Activated T-cell treated with anti-CD3 and anti-CD28 coated beads for 4 hours (primary cell): ENCODE measurements around the gene JADE3.

Experiments used
- DNase-seq: peaks from one replicate; pipeline ENCODE4 v3.0.0-alpha.2; 2020

Gene JADE3

DNA sequence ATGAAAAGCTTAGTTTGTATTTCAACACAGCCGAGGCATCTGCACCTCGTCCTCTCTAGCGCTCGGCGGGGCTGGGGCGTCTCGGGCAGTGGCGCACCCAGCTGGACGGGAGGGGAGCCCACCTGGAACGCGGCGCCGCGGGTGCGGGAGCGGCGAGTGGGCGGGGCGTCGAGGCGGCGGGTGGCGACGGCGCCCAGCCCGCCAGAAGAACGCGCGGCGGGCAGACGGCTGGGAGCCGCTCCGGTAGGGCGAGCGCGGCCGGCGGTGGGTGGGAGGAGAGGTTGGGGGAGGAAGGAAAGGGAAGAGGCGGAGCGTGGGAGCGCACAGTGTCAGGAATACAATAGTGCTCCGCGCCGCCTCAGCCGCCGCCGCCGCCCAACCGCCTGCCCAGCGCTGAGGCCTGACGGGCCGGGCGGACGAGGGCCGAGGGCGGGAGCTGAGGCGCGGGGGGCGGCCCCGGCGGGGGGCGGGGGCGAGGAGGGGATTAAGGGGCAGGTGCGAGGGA, at the start of gene JADE3:
Gene JADE3, plus strand, starts transcription at position 324 of the 505 bp plus-strand sequence. CDS start 72,474 bp downstream, outside the sequence.
- DNase-seq: no peak

- DNase-seq: no peak
These were observed 49.1 kb upstream of the JADE3 start for GRCh38 chrX:46863072-46863471.

- DNase-seq: no peak
These were observed 47.6 kb upstream of the JADE3 start for GRCh38 chrX:46864606-46865005.

GRCh38 chrX:46865281-46865680, 46.9 kb upstream of the JADE3 start:
- no peak for DNase-seq

GRCh38 chrX:46866726-46867125, 45.5 kb upstream of the JADE3 start:
- DNase-seq: no peak

DNA sequence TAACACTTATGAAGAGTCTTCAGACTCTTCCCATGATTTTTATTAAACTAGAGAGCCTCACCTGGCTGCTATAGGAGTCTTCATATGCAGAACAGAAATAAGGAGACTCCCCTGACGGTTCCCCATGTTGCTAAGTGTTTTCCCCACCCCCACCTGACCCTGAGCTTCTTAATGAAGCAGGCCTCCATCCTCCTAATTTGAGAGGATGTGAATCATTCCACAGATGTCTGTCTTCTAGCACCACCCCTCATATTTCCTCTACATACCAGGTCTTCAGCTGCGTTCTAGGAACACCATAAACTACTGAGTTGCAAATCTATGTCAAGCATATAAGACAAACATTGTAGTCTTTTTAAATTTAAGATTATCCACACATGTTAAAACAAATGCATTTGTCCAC, 38.5 kb upstream of the JADE3 start:
- no peak for DNase-seq

DNA sequence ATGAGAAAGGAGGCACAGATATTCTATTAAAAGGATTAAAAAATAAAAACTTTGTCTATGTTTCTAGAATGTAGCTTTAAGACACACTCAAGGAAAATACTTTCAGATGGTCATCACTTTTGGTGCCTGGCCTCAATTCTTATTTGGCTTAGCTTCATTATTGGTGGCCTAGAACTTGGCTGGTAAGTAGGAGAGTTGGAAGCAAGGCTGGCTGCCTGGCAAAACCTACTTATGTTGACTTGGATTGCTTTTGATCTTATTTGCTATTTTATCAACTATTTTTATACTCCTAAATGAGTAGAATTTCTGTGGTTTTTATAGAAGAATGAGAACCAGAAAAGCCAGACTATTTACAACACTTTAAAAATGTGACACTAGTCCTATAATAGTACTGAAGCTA, 35.3 kb upstream of the JADE3 start:
- DNase-seq: no peak

GRCh38 chrX:46882266-46882665, 30.0 kb upstream of the JADE3 start:
- no peak for DNase-seq

DNA sequence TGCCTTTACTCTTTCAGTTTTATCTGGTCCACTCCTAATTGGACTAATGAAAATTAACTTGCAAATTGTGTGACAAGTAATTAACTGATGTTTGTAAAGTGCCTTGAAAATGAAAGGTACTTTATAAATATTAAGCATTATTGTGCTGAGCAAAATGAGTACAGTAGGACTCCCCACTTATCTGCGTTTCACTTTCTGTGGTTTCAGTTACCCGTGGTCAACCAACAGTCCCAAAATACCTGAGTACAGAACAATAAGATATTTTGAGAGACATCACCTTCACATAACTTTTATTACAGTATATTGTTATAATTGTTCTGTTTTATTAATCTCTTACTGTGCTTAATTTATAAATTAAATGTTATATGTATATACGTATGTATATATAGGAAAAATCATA, 27.4 kb upstream of the JADE3 start:
- DNase-seq: no peak

- DNase-seq: no peak
These were observed 14.0 kb upstream of the JADE3 start for GRCh38 chrX:46898207-46898606.

- peak; percentile 17 for DNase-seq
These were observed 8.6 kb upstream of the JADE3 start for GRCh38 chrX:46903458-46904242.

GRCh38 chrX:46904626-46905025, 7.6 kb upstream of the JADE3 start:
- DNase-seq: no peak

DNA sequence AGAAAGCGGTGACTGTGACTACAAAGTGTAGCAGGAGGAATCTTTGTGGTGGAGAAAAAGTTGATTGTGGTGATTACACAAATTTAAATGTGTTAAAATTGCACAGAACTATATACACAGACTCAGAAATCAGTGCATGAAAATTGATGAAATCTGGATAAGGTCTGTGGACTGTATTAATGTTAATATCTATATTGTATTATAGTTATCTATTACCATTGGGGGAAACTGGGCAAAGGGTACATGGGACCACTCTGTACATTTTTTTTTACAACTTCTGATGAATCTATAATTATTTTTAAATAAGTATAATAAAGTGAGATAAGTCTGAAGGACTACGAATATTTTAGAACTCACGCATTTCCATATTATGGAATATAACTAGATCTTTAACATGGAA, 1.8 kb upstream of the JADE3 start:
- no peak for DNase-seq

- no peak for DNase-seq
These were observed 626 bp downstream of the JADE3 start for GRCh38 chrX:46912603-46913491.

DNA sequence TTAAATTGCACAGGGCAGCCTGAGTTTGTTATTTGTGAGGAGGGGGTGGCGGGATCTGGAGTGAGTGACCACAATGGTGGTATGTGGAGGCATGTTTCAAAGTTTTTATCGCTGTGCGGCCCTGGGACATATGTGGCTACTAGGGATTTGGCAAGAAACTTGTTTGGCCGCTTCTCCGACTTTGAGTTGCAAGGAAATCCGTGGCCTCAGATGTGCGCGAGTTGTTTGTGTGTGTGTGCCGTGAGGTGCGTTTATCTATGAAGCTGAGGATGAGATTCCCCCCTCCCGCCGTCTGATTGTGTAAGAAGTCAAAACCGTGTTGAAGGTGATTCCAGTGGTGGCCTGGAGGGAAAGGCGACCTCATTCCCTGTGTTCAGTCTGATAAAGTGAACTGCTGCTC, 1.4 kb downstream of the JADE3 start:
- no peak for DNase-seq

GRCh38 chrX:46916273-46916672, 4.1 kb downstream of the JADE3 start:
- no peak for DNase-seq

DNA sequence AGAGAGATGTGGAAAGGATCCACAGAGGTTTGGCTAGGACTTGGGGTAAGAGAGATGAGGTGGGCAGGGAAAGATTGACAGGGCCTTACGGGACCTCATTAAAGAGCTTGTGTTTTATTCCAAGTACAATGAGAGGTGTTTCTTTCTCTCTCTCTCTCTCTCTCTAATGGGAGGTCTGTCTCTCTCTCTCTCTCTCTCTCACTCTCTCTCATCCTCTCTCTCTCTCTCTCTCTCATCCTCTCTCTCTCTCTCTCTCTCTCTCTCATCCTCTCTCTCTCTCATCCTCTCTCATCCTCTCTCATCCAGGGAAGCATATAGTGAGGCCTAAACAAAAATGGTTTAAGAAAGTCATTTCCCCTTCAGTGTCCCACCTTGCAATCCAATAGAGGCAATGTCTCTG, 5.4 kb downstream of the JADE3 start:
- DNase-seq: no peak

- no peak for DNase-seq
These were observed 6.2 kb downstream of the JADE3 start for GRCh38 chrX:46918434-46918833.

- DNase-seq: no peak
These were observed 8.0 kb downstream of the JADE3 start for GRCh38 chrX:46920235-46920634.

- DNase-seq: no peak
These were observed 10.4 kb downstream of the JADE3 start for GRCh38 chrX:46922611-46923010.

DNA sequence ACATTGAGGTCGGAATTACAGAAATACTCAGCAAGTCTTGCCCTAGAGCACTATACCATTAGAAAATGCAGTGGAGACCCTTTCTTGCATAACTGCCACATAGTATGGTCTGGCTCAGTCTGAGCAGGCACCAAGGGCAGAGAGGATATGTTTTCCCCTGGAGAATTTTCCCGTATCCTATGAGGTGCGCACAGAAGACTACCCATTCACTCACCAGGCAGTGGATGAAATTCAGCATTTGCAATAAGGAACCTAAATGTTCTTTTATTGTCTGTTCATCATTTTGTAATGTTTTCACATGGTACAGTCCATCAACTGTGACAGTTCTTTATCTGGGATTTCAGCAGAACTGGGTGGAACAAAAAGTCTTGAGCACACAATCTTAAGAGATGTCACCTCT, 15.5 kb downstream of the JADE3 start:
- no peak for DNase-seq

DNA sequence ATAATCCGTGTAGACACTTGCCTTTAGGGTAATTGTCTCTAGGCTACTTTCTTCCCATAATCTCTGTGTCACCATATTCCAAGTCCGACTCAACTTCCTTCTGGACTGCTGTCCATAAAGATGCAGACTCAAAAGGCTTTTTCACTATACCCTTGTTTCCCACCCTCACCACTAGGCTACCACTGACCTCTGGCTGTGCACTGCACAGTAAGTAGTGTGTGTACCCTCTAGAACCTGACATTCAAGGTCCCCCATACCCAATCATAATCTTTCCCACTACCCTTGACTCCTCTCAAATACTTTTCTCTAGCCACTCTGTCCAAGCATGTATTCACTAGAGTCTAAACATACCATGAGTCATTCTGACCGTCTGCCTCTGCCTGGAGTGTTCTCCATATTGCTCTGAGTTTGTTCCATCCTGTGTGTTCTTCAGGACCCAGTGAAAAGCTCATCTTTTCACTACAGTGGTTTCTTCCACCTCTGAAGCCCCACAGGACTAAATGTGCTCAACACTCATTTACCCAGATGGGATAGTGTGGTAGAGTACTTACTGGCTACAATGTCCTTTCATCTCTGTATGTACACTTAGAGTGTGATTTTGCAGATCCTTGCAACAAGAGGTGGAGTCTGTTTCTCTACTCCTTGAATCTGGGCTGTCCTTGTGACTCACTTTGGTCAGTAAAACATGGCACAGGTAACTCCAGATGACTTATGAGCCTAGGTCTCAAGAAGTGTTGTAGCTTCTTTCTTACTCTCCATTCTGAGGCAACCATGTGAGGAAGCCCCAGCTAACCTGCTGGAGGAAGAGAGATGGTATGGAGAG, 17.4 kb downstream of the JADE3 start:
- DNase-seq: no peak

GRCh38 chrX:46935295-46935694, 23.1 kb downstream of the JADE3 start:
- no peak for DNase-seq
